GM12873 (cell line): ENCODE measurements around the gene RBM33.

ENCODE experiments used
- TF ChIP-seq, protein P1 (sequence below): IDR thresholded peaks from 2 replicates; pipeline ENCODE4 v1.5.1; 2012; ENCODE audit warnings: low read depth, mild to moderate bottlenecking, moderate library complexity, low read length, control low read depth; ENCODE audit not compliant: insufficient read depth; ENCODE audit errors: missing control alignments

RBM33 gene

DNA sequence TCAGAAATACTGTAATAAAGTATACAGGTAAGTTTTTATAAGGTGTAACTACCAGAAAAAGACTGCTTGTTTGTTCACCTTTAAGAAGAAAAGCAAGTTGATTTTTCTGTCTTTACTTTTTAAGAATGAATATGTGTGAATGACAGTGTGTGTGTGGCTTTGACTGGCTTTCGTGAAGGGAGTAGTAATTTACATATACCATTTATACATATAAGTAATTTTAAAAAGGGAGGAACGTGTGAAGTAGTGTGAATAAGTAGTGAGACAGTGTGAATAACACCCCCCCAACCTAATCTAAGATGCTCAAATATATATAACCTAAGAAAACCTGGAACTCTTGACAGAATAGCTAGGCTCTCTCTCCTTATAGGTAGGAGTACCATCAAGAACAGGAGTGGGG, 33.2 kb downstream of the RBM33 start:
- TF ChIP-seq, protein P1, sequence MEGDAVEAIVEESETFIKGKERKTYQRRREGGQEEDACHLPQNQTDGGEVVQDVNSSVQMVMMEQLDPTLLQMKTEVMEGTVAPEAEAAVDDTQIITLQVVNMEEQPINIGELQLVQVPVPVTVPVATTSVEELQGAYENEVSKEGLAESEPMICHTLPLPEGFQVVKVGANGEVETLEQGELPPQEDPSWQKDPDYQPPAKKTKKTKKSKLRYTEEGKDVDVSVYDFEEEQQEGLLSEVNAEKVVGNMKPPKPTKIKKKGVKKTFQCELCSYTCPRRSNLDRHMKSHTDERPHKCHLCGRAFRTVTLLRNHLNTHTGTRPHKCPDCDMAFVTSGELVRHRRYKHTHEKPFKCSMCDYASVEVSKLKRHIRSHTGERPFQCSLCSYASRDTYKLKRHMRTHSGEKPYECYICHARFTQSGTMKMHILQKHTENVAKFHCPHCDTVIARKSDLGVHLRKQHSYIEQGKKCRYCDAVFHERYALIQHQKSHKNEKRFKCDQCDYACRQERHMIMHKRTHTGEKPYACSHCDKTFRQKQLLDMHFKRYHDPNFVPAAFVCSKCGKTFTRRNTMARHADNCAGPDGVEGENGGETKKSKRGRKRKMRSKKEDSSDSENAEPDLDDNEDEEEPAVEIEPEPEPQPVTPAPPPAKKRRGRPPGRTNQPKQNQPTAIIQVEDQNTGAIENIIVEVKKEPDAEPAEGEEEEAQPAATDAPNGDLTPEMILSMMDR: no peak

GRCh38 chr7:155680124-155680523, 35.7 kb downstream of the RBM33 start:
- TF ChIP-seq, protein P1: no peak

DNA sequence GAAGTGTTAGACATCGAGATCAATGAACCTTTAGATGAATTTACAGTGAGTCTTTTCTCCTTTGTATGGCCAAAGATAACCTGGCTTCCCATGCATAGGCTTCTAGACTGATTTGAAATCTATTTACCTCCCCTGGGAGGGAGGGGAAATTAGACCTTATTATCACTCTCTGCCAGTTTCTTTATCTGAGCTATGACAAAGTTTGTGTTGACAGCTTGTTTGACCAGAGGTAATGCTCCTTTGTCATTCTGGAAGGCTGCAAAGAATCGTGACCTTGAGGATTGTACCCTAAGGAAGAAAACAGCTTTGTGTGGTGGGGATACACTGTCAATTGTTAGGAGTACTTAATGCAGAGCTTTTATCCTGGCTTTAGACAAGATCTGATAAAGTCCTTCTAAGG, 36.4 kb downstream of the RBM33 start:
- TF ChIP-seq, protein P1: no peak

DNA sequence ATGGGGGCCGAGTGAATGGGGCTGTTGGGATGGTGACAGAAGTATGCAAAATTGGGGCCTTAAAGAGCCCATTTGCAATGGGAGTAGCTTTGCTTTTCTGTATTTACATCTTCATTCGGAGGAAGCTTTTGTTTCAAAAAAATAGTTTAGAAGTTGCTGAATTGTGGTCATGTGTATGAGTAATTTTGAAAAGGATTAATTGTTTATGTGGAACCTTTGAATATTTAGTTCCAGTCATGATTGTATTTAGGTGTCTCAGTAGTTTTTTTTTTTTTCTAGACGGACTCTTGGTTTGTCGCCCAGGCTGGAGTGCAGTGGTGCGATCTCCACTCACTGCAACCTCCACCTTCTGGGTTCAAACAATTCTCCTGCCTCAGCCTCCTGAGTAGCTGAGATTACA, 37.2 kb downstream of the RBM33 start:
- TF ChIP-seq, protein P1: no peak

DNA sequence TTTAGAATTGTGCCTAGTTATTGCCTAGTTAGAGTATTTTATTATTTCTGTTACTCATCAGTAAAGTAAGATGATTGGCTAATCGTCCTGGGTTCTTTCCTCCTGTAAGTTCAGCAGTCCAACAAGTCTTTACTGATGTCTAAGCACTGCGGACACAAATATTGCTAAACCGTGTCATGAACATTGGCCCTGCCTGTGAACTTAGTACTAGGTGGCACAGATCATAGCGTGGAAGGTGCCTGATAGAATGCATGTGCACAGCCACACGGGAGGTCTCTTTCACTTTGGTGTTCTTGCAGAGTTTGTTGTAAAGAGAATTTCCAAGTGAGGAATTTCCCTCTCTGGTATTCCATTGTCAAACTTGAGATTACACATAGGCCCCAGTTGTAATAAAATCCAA, 38.0 kb downstream of the RBM33 start:
- TF ChIP-seq, protein P1: no peak

DNA sequence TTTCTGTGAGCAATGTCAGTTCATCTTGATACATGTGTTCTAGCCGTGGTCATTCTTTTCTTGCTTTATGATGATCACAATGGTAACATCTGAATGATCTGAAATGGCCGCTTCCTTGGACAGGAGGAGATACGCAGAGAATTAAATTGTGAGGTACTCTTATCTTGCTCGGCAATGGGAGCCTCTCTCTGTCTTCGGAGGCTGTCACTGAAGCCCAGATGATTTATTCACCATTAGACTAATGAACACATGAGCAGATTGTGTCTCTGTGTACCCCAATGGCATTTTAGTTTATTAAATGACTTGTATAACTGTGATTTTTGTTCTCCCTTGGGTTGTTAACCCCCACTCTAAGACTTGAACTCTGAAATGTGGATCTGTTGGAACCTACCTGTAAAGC, 38.6 kb downstream of the RBM33 start:
- TF ChIP-seq, protein P1: no peak

GRCh38 chr7:155683714-155684113, 39.3 kb downstream of the RBM33 start:
- TF ChIP-seq, protein P1: no peak
